GM18526 (cell line): ENCODE data around the gene LMOD1.

Experiments used
- POLR2A ChIP-seq: IDR thresholded peaks from 3 replicates; pipeline ENCODE4 v1.6.1; 2011; ENCODE audit not compliant: insufficient read length; ENCODE audit errors: extremely low read depth

LMOD1 gene

GRCh38 chr1:201891451-201892045 lies 54.8 kb downstream of the LMOD1 start:
- TF ChIP-seq POLR2A, result no peak

- TF ChIP-seq POLR2A, result no peak
Measured at GRCh38 chr1:201890806-201891450, 55.4 kb downstream of the LMOD1 start.

- no peak for TF ChIP-seq POLR2A
Measured at GRCh38 chr1:201890223-201890622, 56.1 kb downstream of the LMOD1 start.

- TF ChIP-seq POLR2A, result no peak
Measured at GRCh38 chr1:201889090-201889968, 57.0 kb downstream of the LMOD1 start.

GRCh38 chr1:201888282-201889089 lies 57.9 kb downstream of the LMOD1 start, which contains the start of gene SHISA4:
TSS of gene SHISA4 (plus strand) at chr1:201888898. CDS start at chr1:201888995, 97 bp downstream.
- no peak for TF ChIP-seq POLR2A

- TF ChIP-seq POLR2A, result no peak
Measured at GRCh38 chr1:201887116-201887866, 59.1 kb downstream of the LMOD1 start.

- no peak for TF ChIP-seq POLR2A
Measured at GRCh38 chr1:201886103-201886885, 60.1 kb downstream of the LMOD1 start.

GRCh38 chr1:201885531-201886075 lies 60.7 kb downstream of the LMOD1 start:
- no peak for TF ChIP-seq POLR2A

- no peak for TF ChIP-seq POLR2A
Measured at GRCh38 chr1:201884425-201884824, 61.9 kb downstream of the LMOD1 start.

- TF ChIP-seq POLR2A, result no peak
Measured at GRCh38 chr1:201883786-201884185, 62.6 kb downstream of the LMOD1 start.

- no peak for TF ChIP-seq POLR2A
Measured at GRCh38 chr1:201883266-201883665, 63.1 kb downstream of the LMOD1 start.

GRCh38 chr1:201882665-201883132 lies 63.6 kb downstream of the LMOD1 start:
- TF ChIP-seq POLR2A, result no peak

- TF ChIP-seq POLR2A, result no peak
Measured at GRCh38 chr1:201881617-201882016, 64.7 kb downstream of the LMOD1 start.
